ENCODE measurements around the gene ORC1.
"Not testable (repeated sequence)": the region's sequence is repeated elsewhere in the genome, so short reads cannot be mapped to it uniquely, and the experiment has no call there.

ORC1 gene

GRCh38 chr1:52386458-52386857 is 17.8 kb downstream of the ORC1 start:
- no peak for DNase-seq (ENCODE audit: extremely low read depth, insufficient read length)
- no peaks in the 10 kb centered on the region for H3K27me3 ChIP-seq (replicated peaks; ENCODE audit: control insufficient read depth, insufficient read depth, low read length)
- peaks cover 29% of the 10 kb centered on the region for H3K36me3 ChIP-seq (ENCODE audit: control insufficient read depth, insufficient read depth, low read length)
- no peak overlapping the region for H3K4me3 ChIP-seq (replicated peaks; ENCODE audit: low read depth, low read length)
- TF ChIP-seq CTCF (IDR thresholded peaks at IDR 0.05; ENCODE audit: insufficient read depth, low read length, poor library complexity, severe bottlenecking) = no peak

GRCh38 chr1:52385376-52385775 is 18.8 kb downstream of the ORC1 start:
- no peaks in the 10 kb centered on the region for H3K27me3 ChIP-seq (replicated peaks; ENCODE audit: control insufficient read depth, insufficient read depth, low read length)
- peaks cover 30% of the 10 kb centered on the region for H3K36me3 ChIP-seq (ENCODE audit: control insufficient read depth, insufficient read depth, low read length)
- TF ChIP-seq CTCF (IDR thresholded peaks at IDR 0.05; ENCODE audit: insufficient read depth, low read length, poor library complexity, severe bottlenecking) = no peak

GRCh38 chr1:52369851-52370250 is 34.4 kb downstream of the ORC1 start:
- not testable (repeated sequence) for DNase-seq (ENCODE audit: extremely low read depth, insufficient read length); H3K4me3 ChIP-seq (replicated peaks; ENCODE audit: low read depth, low read length); H3K36me3 ChIP-seq (ENCODE audit: control insufficient read depth, insufficient read depth, low read length); H3K27me3 ChIP-seq (replicated peaks; ENCODE audit: control insufficient read depth, insufficient read depth, low read length)

More at GRCh38 chr1:52385376-52385775, 18.8 kb downstream of the ORC1 start:
- no peak overlapping the region for H3K4me3 ChIP-seq (replicated peaks; ENCODE audit: low read depth, low read length)
- DNase-seq (ENCODE audit: extremely low read depth, insufficient read length) = no peak

GRCh38 chr1:52368383-52369172 is 35.6 kb downstream of the ORC1 start:
- H3K36me3 ChIP-seq (ENCODE audit: control insufficient read depth, insufficient read depth, low read length) = peaks cover 3% of the 10 kb centered on the region
- TF ChIP-seq CTCF (IDR thresholded peaks at IDR 0.05; ENCODE audit: insufficient read depth, low read length, poor library complexity, severe bottlenecking) = peak; percentile 27
- H3K4me3 ChIP-seq (replicated peaks; ENCODE audit: low read depth, low read length) = peak overlapping the region; percentile 10
- H3K27me3 ChIP-seq (replicated peaks; ENCODE audit: control insufficient read depth, insufficient read depth, low read length) = no peaks in the 10 kb centered on the region
- peak; percentile 75 for DNase-seq (ENCODE audit: extremely low read depth, insufficient read length)

GRCh38 chr1:52367272-52367671 is 37.0 kb downstream of the ORC1 start:
- no peak overlapping the region for H3K4me3 ChIP-seq (replicated peaks; ENCODE audit: low read depth, low read length)
- no peaks in the 10 kb centered on the region for H3K27me3 ChIP-seq (replicated peaks; ENCODE audit: control insufficient read depth, insufficient read depth, low read length)
- DNase-seq (ENCODE audit: extremely low read depth, insufficient read length) = no peak
- H3K36me3 ChIP-seq (ENCODE audit: control insufficient read depth, insufficient read depth, low read length) = peaks cover 7% of the 10 kb centered on the region
- TF ChIP-seq CTCF (IDR thresholded peaks at IDR 0.05; ENCODE audit: insufficient read depth, low read length, poor library complexity, severe bottlenecking) = no peak

DNA sequence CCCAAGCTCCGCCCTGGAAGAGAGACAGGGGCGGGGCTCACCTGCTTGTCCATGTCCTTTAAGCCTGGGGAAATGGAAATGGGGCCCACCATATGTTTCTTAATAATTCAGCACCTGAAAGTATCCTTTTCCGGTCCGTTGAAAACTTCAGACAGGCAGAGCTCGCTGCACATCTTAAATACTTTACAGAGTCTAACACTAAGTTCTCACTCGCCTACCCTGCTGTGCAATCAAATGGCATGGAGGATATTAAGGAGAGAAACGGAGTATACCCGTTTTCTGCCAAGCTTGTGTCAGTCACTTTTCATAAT is 37.8 kb downstream of the ORC1 start:
- Histone ChIP-seq H3K4me3 (replicated peaks; ENCODE audit: low read depth, low read length) (peak overlapping the region; percentile 56), H3K27me3 (replicated peaks; ENCODE audit: control insufficient read depth, insufficient read depth, low read length) (no peaks in the 10 kb centered on the region), H3K36me3 (ENCODE audit: control insufficient read depth, insufficient read depth, low read length) (peaks cover 8% of the 10 kb centered on the region)
- no peak for TF ChIP-seq CTCF (IDR thresholded peaks at IDR 0.05; ENCODE audit: insufficient read depth, low read length, poor library complexity, severe bottlenecking)
- no peak for DNase-seq (ENCODE audit: extremely low read depth, insufficient read length)
